Posterior vena cava (tissue), 2 donors: Measurements from ENCODE around the gene PCGF5. TPM values are rescaled to one million over a fixed set of nuclear protein-coding genes. Genes with fewer than 3 reads are reported as not detected.

Source experiments
- DNase-seq: peaks from one replicate; pipeline ENCODE4 v3.0.0-alpha.2; 2020; ENCODE audit warnings: low spot score
- intact Hi-C, 2 donors: fragments of 100-400 bp; cut with DNase I; formaldehyde crosslinking; loops; one replicate each; pipeline versions ENCODE4 v1.14.1 to v1.14.2; 2022 to 2023
- total RNA-seq, 2 donors: library from RNA; stranded (reverse); fragmentation: NEBNext Ultra II Directional; extraction: Animal tissue kit (Norgen Biotek cat#: 25700); gene quantifications; one replicate each; pipeline ENCODE4 v1.2.1, GENCODE V29; 2021
- donor health status: DM: yes; HTN: yes; CAD: no.
- donor health status: DM: yes; HTN: yes; CAD: no.

Gene PCGF5
- total RNA-seq, 2 donors from 2014 or later: 60.6 to 100 TPM

- intact Hi-C loops: no loop called here
These were observed 13.5 kb upstream of the PCGF5 start for GRCh38 chr10:91206837-91207474.

GRCh38 chr10:91208642-91209041, 11.8 kb upstream of the PCGF5 start:
- no peak for DNase-seq
- intact Hi-C loops: no loop called here

More at GRCh38 chr10:91206837-91207474, 13.5 kb upstream of the PCGF5 start:
- DNase-seq: no peak

- DNase-seq: no peak
- intact Hi-C loops: no loop called here
These were observed 10.4 kb upstream of the PCGF5 start for GRCh38 chr10:91210014-91210413.

- intact Hi-C loops: no loop called here
- DNase-seq: no peak
These were observed 10.0 kb upstream of the PCGF5 start for GRCh38 chr10:91210435-91210834.

DNA sequence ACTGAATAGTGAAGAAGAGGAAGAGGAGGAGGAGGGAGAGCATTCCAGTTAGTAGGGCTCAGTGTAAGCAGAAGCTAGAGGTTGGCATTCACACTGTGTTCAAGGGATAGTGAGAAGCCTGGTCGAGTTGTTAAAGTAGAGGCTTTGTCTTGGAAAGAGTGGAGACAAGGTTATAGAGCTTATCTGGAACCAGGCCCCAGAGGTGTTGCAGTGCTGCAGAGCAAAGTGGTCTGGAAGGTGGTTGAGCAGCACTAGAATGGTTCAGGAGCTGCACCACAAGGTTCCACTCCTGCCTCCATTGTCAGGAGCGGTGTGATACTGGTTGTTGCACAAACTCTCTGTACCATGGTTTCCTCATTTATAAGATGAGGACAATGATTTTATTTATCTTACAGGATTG, 8.8 kb upstream of the PCGF5 start:
- intact Hi-C loops: no loop called here

GRCh38 chr10:91214911-91215310, 5.6 kb upstream of the PCGF5 start:
- intact Hi-C loops: no loop called here
- DNase-seq: no peak

More for the DNA sequence above, 8.8 kb upstream of the PCGF5 start:
- no peak for DNase-seq

DNA sequence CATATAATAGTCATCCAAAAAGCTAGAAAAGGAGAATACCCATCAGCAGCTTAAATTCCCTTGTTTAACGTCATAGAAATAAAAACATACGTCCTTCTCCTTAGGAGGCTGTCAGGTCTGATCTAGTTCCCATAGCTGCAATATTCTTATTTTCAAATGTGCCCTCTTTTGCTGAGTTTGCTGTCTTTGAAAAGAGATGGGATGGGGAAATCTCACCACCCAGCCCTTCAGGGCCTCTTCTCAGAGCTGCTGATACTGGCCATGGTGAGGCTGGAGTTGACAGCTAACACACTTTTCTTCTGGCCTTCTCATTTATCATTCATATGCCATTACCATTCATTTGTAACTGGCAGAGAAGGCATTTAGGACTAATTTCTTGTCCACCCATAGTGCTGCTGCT, 5.1 kb upstream of the PCGF5 start:
- intact Hi-C loops: no loop called here
- no peak for DNase-seq

DNA sequence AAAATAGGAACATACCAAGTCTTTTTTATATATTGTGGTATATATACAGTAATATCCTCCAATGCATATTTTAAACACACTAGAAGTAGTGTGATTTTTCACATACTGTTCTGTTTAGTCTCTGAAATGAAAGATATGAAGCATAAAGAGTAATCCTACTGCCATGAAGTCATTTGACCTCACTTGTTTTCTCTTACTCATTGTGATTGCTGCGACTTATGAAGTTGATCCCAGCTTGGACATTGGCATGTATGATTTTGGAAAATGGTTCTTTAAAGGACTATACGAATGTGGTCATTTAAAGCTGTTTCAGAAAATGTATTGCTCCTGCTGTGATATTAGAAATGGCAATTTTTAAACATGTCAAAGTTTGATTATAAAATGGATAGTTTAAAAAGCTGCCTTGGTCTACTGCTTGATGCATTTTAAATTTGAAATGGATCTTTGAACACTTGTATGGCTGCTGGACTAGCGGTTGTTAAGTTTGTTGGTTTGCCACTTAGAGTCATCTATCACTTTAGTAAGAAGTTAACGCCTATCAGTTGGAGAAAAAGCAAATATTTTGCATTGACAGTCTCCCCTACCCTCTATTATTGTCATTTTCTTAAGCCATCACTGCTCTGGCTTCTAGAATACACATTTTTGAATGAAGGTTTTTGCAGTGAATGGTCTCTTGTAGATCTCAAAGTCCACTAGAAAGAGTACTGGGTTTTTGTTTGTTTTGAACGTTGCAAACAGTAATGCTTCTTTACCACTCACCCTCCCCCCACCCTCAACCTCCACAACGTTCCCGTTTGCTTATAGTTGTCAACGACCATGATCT, 881 bp upstream of the PCGF5 start:
- intact Hi-C loops: loop anchor here in 1 of 2 donors (5.0 kb wide), 1 partner anchor 57 kb away; no protein-coding TSS in a partner anchor
- DNase-seq: no peak

DNA sequence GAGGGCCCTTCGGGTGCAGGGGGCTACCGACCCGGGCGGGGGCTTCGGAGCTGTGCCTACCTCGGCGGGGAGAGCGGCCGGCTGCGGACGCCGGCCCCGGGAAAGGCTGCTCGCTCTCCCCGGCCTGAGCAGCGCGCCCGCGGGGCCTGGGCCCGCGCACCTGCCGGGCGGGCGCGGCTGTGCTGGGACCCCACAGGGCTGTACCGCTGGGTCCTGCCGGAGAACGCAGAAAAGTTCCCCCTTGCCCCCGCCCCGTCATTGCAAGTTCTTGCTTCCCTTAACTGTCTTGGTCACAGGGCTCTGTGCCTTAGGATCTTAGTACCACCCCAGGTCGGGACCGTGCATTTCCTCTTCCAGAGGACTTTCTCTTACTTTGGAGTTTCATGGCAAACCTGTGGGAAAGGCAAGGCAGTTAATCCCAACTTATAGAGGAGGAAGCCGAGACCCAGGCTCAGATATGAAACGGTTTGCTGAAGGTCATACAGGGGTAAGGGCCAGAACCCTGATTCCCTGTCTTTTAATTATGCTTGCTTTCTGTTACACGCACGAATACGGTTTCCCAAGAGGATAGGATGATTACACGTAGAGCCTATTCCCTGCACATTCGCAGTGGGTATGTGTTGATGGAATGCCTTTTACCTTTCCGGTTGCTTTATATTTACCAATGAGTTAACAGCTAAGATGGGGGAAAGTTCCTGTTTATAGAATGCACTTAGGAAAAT, 652 bp downstream of the PCGF5 start:
- DNase-seq: peak; percentile 78
- intact Hi-C loops: loop anchor here in 1 of 2 donors (5.0 kb wide), 1 partner anchor 59 kb away; no protein-coding TSS in a partner anchor

GRCh38 chr10:91226093-91226492, 5.6 kb downstream of the PCGF5 start:
- no peak for DNase-seq
- intact Hi-C loops: no loop called here

GRCh38 chr10:91227576-91227975, 7.1 kb downstream of the PCGF5 start:
- intact Hi-C loops: no loop called here

GRCh38 chr10:91229683-91230082, 9.2 kb downstream of the PCGF5 start:
- intact Hi-C loops: no loop called here
- no peak for DNase-seq

More at GRCh38 chr10:91227576-91227975, 7.1 kb downstream of the PCGF5 start:
- no peak for DNase-seq

- DNase-seq: no peak
- intact Hi-C loops: no loop called here
These were observed 17.7 kb downstream of the PCGF5 start for GRCh38 chr10:91238191-91238590.

DNA sequence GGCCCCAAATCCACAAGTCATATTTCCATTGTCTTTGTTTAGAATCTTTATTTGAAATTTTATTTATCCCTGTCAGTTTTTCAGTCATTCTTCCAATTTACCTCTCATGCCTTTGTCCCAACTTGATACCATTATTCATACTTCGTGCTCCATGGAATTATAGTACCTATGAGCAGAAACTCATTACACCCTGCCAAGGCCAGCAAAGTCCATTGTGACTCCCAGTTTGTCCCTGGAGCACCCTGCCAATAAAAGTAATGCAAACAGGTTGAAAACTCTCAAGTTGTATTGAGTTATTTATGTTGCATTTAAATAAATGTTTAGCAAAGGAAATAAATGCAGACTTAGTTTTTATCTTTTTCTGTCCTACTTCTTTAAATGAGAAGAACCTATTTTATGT, 19.3 kb downstream of the PCGF5 start:
- no peak for DNase-seq

DNA sequence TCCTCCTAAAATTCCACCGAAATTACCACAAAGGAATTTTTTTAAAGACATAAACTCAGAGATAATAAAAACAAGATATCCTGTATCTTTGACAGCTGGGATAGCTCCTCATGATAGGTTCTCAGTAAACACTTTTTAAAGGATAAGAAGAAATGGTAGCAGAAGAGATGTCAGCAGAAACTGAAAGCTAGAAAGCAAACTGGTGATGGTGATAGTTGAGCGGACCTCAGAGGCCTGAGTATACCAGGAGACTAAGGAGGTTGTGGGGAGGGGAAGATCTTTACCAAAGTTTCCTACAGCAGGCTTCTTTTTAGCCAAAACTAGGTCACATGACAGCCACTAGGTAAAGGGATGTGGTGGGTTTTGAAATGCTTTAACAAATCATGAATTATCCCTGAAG, 22.5 kb downstream of the PCGF5 start:
- intact Hi-C loops: no loop called here

More for the DNA sequence above, 19.3 kb downstream of the PCGF5 start:
- intact Hi-C loops: no loop called here

DNA sequence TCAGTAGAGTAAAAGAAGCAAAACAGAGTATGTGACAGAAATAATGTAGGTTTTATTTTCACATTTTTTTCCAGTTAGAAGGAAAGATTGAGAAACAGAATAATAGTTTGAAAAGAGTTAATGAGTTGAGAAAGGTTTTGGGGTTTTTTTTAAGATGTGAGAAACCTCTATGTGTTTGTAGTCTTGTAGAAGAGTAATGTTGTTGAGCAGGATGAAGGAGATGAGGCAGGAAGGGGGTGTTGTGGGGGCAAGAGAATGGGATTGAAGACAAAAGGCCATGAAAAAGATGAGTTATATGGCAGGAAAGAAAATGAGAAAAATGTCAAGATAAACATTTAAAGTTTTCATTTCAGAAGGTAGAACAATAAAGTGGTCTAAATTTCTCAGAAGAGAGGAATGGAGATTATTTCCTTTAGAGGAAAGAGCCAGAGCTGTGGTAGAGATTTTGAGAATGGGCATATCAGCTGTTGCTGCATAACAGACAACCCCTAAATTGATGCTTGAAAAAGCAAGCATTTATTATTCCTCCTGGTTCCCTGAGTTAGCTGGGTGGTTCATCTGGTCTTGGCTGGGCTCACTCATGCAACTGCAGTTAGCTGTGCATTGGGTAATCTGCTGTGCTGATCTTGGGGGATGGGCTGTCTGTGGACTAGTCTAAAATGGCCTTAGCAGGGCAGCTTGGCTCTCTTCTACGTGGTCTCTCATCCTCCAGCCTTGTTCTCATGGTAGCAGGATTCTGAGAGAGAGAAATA, 27.1 kb downstream of the PCGF5 start:
- intact Hi-C loops: loop anchor here in 1 of 2 donors (5.0 kb wide), 1 partner anchor 240 kb away; no protein-coding TSS in a partner anchor

More for the DNA sequence above, 22.5 kb downstream of the PCGF5 start:
- no peak for DNase-seq

GRCh38 chr10:91249700-91250099, 29.2 kb downstream of the PCGF5 start:
- intact Hi-C loops: loop anchor here (5.0 to 10.0 kb wide), 3 partner anchors 242 to 335 kb away; no protein-coding TSS in a partner anchor

More for the DNA sequence above, 27.1 kb downstream of the PCGF5 start:
- no peak for DNase-seq

DNA sequence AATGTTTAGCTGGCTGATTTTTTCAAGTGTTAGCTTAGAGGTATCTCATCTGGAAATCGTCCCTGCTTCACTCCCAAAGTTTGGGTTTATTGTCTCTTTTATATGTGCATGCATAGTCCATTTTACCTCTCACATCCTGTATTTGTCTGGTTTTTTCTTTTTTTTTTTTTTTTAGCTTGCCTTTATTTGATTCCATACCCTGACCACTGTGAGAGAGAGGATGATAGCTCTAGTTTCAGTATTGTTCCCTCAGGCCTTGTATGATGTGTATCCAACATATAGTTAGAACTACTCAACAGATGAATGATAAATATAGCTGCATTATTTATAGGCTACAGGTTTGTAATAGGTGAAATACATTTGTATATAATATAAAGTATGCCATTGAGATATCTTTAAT, 29.9 kb downstream of the PCGF5 start:
- intact Hi-C loops: loop anchor here (5.0 to 10.0 kb wide), 2 partner anchors 333 to 336 kb away; no protein-coding TSS in a partner anchor
- no peak for DNase-seq

More at GRCh38 chr10:91249700-91250099, 29.2 kb downstream of the PCGF5 start:
- DNase-seq: no peak
